MG63 (cell line): ENCODE data around the gene WNT6. TPM values are rescaled to one million over a fixed set of nuclear protein-coding genes. Genes with fewer than 3 reads are reported as not detected.

Experiments
- DNase-seq: peaks from one replicate; pipeline ENCODE4 v3.0.0-alpha.2; 2020
- H3K27me3 ChIP-seq: fragments of 250-450 bp; sonication (Bioruptor Pico); 2 replicates; pipeline ENCODE4 v1.5.1; 2020; ENCODE audit warnings: mild to moderate bottlenecking, moderate library complexity
- H3K36me3 ChIP-seq: fragments of 250-450 bp; sonication (Bioruptor Pico); 2 replicates; pipeline ENCODE4 v1.5.1; 2020; ENCODE audit warnings: mild to moderate bottlenecking, moderate library complexity
- H3K4me3 ChIP-seq: fragments of 250-450 bp; sonication (Bioruptor Pico); 2 replicates; pipeline ENCODE4 v1.5.1; 2020; ENCODE audit warnings: mild to moderate bottlenecking, moderate library complexity
- H3K9me3 ChIP-seq: fragments of 250-450 bp; sonication (Bioruptor Pico); 2 replicates; pipeline ENCODE4 v1.5.1; 2020; ENCODE audit warnings: mild to moderate bottlenecking, moderate library complexity
- total RNA-seq: library from RNA; depleted of rRNA; stranded (reverse); fragments of >200 nt; shearing (Covaris generic); gene quantifications from 2 replicates; pipeline ENCODE4 v1.2.3, GENCODE V29; 2014; ENCODE audit warnings: low replicate concordance

Gene WNT6
- total RNA-seq, 1 experiment from 2014 or later: not detected

- Histone ChIP-seq H3K4me3 (no peak within 1 kb of the TSS), H3K36me3 (no peaks in the 10 kb centered on the region), H3K27me3 (0 out of 2 replicates have a peak, but pooled peaks cover 6% of the 10 kb centered on the region), H3K9me3 (no peaks in the 10 kb centered on the region)
- DNase-seq: no peak
Measured at GRCh38 chr2:218880102-218880858, 20.7 kb downstream of the WNT6 start, which contains the start of gene WNT10A. Gene WNT10A (plus strand): TSS chr2:218880852. CDS start chr2:218880996, 144 bp downstream.

- 0 out of 2 replicates have a peak, but pooled peaks cover 5% of the 10 kb centered on the region for H3K27me3 ChIP-seq
- H3K4me3 ChIP-seq: no peak overlapping the region
- H3K36me3 ChIP-seq: no peaks in the 10 kb centered on the region
- DNase-seq: no peak
- no peaks in the 10 kb centered on the region for H3K9me3 ChIP-seq
Measured at GRCh38 chr2:218880859-218881594, 21.4 kb downstream of the WNT6 start.

- Histone ChIP-seq H3K36me3 (no peaks in the 10 kb centered on the region), H3K9me3 (no peaks in the 10 kb centered on the region), H3K4me3 (no peak overlapping the region), H3K27me3 (no peaks in the 10 kb centered on the region)
- DNase-seq: no peak
Measured at GRCh38 chr2:218881744-218882460, 22.3 kb downstream of the WNT6 start.

GRCh38 chr2:218882461-218882816 lies 22.8 kb downstream of the WNT6 start:
- H3K27me3 ChIP-seq: no peaks in the 10 kb centered on the region
- H3K9me3 ChIP-seq: no peaks in the 10 kb centered on the region
- H3K4me3 ChIP-seq: no peak overlapping the region
- no peak for DNase-seq
- H3K36me3 ChIP-seq: no peaks in the 10 kb centered on the region

GRCh38 chr2:218882866-218883366 lies 23.3 kb downstream of the WNT6 start:
- Histone ChIP-seq H3K36me3 (no peaks in the 10 kb centered on the region), H3K9me3 (no peaks in the 10 kb centered on the region), H3K27me3 (no peaks in the 10 kb centered on the region), H3K4me3 (no peak overlapping the region)
- DNase-seq: no peak

- Histone ChIP-seq H3K36me3 (no peaks in the 10 kb centered on the region), H3K4me3 (no peak overlapping the region), H3K27me3 (no peaks in the 10 kb centered on the region), H3K9me3 (no peaks in the 10 kb centered on the region)
- no peak for DNase-seq
Measured at GRCh38 chr2:218883491-218884490, 24.2 kb downstream of the WNT6 start.

GRCh38 chr2:218884519-218884918 lies 24.9 kb downstream of the WNT6 start:
- Histone ChIP-seq H3K9me3 (no peaks in the 10 kb centered on the region), H3K36me3 (no peaks in the 10 kb centered on the region), H3K4me3 (no peak overlapping the region), H3K27me3 (no peaks in the 10 kb centered on the region)
- DNase-seq: no peak

GRCh38 chr2:218885981-218886947 lies 26.7 kb downstream of the WNT6 start:
- no peak for DNase-seq

GRCh38 chr2:218887079-218887478 lies 27.5 kb downstream of the WNT6 start:
- no peaks in the 10 kb centered on the region for H3K36me3 ChIP-seq
- no peaks in the 10 kb centered on the region for H3K27me3 ChIP-seq
- DNase-seq: no peak
- no peaks in the 10 kb centered on the region for H3K9me3 ChIP-seq
- no peak overlapping the region for H3K4me3 ChIP-seq

More at GRCh38 chr2:218885981-218886947, 26.7 kb downstream of the WNT6 start:
- no peak overlapping the region for H3K4me3 ChIP-seq
- no peaks in the 10 kb centered on the region for H3K27me3 ChIP-seq
- no peaks in the 10 kb centered on the region for H3K36me3 ChIP-seq
- no peaks in the 10 kb centered on the region for H3K9me3 ChIP-seq

- no peak overlapping the region for H3K4me3 ChIP-seq
- no peaks in the 10 kb centered on the region for H3K9me3 ChIP-seq
- no peaks in the 10 kb centered on the region for H3K27me3 ChIP-seq
Measured at GRCh38 chr2:218888341-218888740, 28.7 kb downstream of the WNT6 start.

GRCh38 chr2:218889937-218890336 lies 30.3 kb downstream of the WNT6 start:
- Histone ChIP-seq H3K4me3 (no peak overlapping the region), H3K36me3 (no peaks in the 10 kb centered on the region), H3K9me3 (no peaks in the 10 kb centered on the region), H3K27me3 (no peaks in the 10 kb centered on the region)
- no peak for DNase-seq

More at GRCh38 chr2:218888341-218888740, 28.7 kb downstream of the WNT6 start:
- no peaks in the 10 kb centered on the region for H3K36me3 ChIP-seq
- no peak for DNase-seq

GRCh38 chr2:218890369-218890768 lies 30.8 kb downstream of the WNT6 start:
- Histone ChIP-seq H3K9me3 (no peaks in the 10 kb centered on the region), H3K27me3 (no peaks in the 10 kb centered on the region), H3K36me3 (no peaks in the 10 kb centered on the region), H3K4me3 (no peak overlapping the region)
- DNase-seq: no peak

GRCh38 chr2:218891275-218892135 lies 31.9 kb downstream of the WNT6 start:
- no peak overlapping the region for H3K4me3 ChIP-seq
- no peaks in the 10 kb centered on the region for H3K27me3 ChIP-seq
- no peaks in the 10 kb centered on the region for H3K9me3 ChIP-seq
- no peak for DNase-seq
- H3K36me3 ChIP-seq: no peaks in the 10 kb centered on the region

- peak overlapping the region; percentile 25; the same call in 1 of the 2 replicates for H3K4me3 ChIP-seq
- DNase-seq: peak; percentile 71
- peaks cover under 1% of the 10 kb centered on the region; the same call in 1 of the 2 replicates for H3K27me3 ChIP-seq
- H3K36me3 ChIP-seq: no peaks in the 10 kb centered on the region
- H3K9me3 ChIP-seq: no peaks in the 10 kb centered on the region
Measured at GRCh38 chr2:218892693-218893348, 33.2 kb downstream of the WNT6 start.
